Measurements from ENCODE around the gene KDM4D.
A peak's percentile ranks its signal among the peaks of the same experiment; 100 is the strongest.
"Not testable (repeated sequence)": the region's sequence is repeated elsewhere in the genome, so short reads cannot be mapped to it uniquely, and the experiment has no call there.

KDM4D gene

GRCh38 chr11:94926698-94927237 lies 46.7 kb upstream of the KDM4D start:
- Histone ChIP-seq H3K4me1 (peaks cover 0 to 38% (median 30%) of the 10 kb centered on the region in 4 donors), H3K9me3 (no peaks in the 10 kb centered on the region), H3K27me3 (no peaks in the 10 kb centered on the region), H3K27ac (peak overlapping the region; percentile 60 to 69), H3K4me3 (no peak overlapping the region), H3K36me3 (no peaks in the 10 kb centered on the region)
- no peak for TF ChIP-seq CTCF (IDR thresholded peaks at IDR 0.05)
- peak; percentile 78 to 92 for DNase-seq
- intact Hi-C loops (cut with DNase I; ENCODE audit: low total_unique reads), result no loop called here

GRCh38 chr11:94928117-94928990 lies 45.2 kb upstream of the KDM4D start:
- intact Hi-C loops (cut with DNase I; ENCODE audit: low total_unique reads), result no loop called here
- H3K4me1 ChIP-seq, result peaks cover 0 to 38% (median 31%) of the 10 kb centered on the region in 4 donors
- DNase-seq, result no peak

GRCh38 chr11:94932072-94932471 lies 41.4 kb upstream of the KDM4D start:
- DNase-seq; H3K36me3 ChIP-seq; H3K27ac ChIP-seq; intact Hi-C loops (cut with DNase I; ENCODE audit: low total_unique reads); H3K4me3 ChIP-seq; H3K9me3 ChIP-seq; H3K27me3 ChIP-seq: not testable (repeated sequence)
- H3K4me1 ChIP-seq, result peaks cover 0 to 28% (median 24%) of the 10 kb centered on the region in 4 donors

More at GRCh38 chr11:94928117-94928990, 45.2 kb upstream of the KDM4D start:
- no peaks in the 10 kb centered on the region for H3K27me3 ChIP-seq
- H3K27ac ChIP-seq, result peak overlapping the region; percentile 60 to 69
- H3K9me3 ChIP-seq, result no peaks in the 10 kb centered on the region
- TF ChIP-seq CTCF (IDR thresholded peaks at IDR 0.05), result no peak
- H3K4me3 ChIP-seq, result no peak overlapping the region
- no peaks in the 10 kb centered on the region for H3K36me3 ChIP-seq

GRCh38 chr11:94932503-94932902 lies 41.0 kb upstream of the KDM4D start:
- no peak for TF ChIP-seq CTCF (IDR thresholded peaks at IDR 0.05)
- H3K27ac ChIP-seq, result no peak overlapping the region
- DNase-seq, result no peak

GRCh38 chr11:94933223-94934130 lies 40.0 kb upstream of the KDM4D start:
- H3K4me3 ChIP-seq, result no peak overlapping the region
- TF ChIP-seq CTCF (IDR thresholded peaks at IDR 0.05), result no peak

More at GRCh38 chr11:94932503-94932902, 41.0 kb upstream of the KDM4D start:
- no peak overlapping the region for H3K4me3 ChIP-seq
- intact Hi-C loops (cut with DNase I; ENCODE audit: low total_unique reads), result no loop called here
- H3K4me1 ChIP-seq, result peaks cover 0 to 24% (median 20%) of the 10 kb centered on the region in 4 donors
- no peaks in the 10 kb centered on the region for H3K36me3 ChIP-seq
- no peaks in the 10 kb centered on the region for H3K27me3 ChIP-seq
- H3K9me3 ChIP-seq, result no peaks in the 10 kb centered on the region

More at GRCh38 chr11:94933223-94934130, 40.0 kb upstream of the KDM4D start:
- intact Hi-C loops (cut with DNase I; ENCODE audit: low total_unique reads), result no loop called here
- Histone ChIP-seq H3K4me1 (peaks cover 0 to 23% (median 15%) of the 10 kb centered on the region in 4 donors), H3K36me3 (no peaks in the 10 kb centered on the region), H3K27me3 (no peaks in the 10 kb centered on the region), H3K9me3 (no peaks in the 10 kb centered on the region), H3K27ac (peak overlapping the region in 1 of 2 donors; percentile 45)
- DNase-seq, result peak; percentile 54 to 72
